Neural cell (in vitro differentiated cells): ENCODE data around the gene BEND7.

ENCODE experiments used
- CTCF ChIP-seq: fragments of 450-650 bp; IDR thresholded peaks from 2 replicates; pipeline ENCODE4 v1.5.1; 2014; ENCODE audit warnings: antibody characterized with exemption, mild to moderate bottlenecking, moderate library complexity; ENCODE audit not compliant: poor library complexity, severe bottlenecking
- EP300 ChIP-seq: fragments of 450-650 bp; conservative IDR thresholded peaks from 2 replicates; pipeline ENCODE4 v1.6.1; 2014; ENCODE audit warnings: antibody characterized with exemption, mild to moderate bottlenecking, moderate library complexity; ENCODE audit not compliant: poor library complexity, severe bottlenecking
- EZH2 ChIP-seq: fragments of 200-600, 300-800 bp; shearing (Covaris generic), sonication (generic); IDR thresholded peaks from 2 replicates; pipeline ENCODE4 v1.6.1; 2014; ENCODE audit warnings: antibody characterized with exemption, low read length, borderline replicate concordance, mild to moderate bottlenecking; ENCODE audit not compliant: insufficient read depth, poor library complexity, severe bottlenecking
- MXI1 ChIP-seq: fragments of 450-650 bp; conservative IDR thresholded peaks from 2 replicates; pipeline ENCODE4 v1.6.1; 2014; ENCODE audit warnings: antibody characterized with exemption, mild to moderate bottlenecking; ENCODE audit not compliant: poor library complexity, severe bottlenecking
- POLR2AphosphoS5 ChIP-seq: IDR thresholded peaks from 2 replicates; pipeline ENCODE4 v1.6.1; 2012

- TF ChIP-seq EZH2, result no peak
- TF ChIP-seq POLR2AphosphoS5, result no peak
- TF ChIP-seq EP300, result no peak
- TF ChIP-seq CTCF, result no peak
- TF ChIP-seq MXI1, result no peak
Observed at GRCh38 chr10:13420532-13421307, 108.1 kb downstream of the BEND7 start.
